ENCODE results near the gene TMEM119.
"Not testable (repeated sequence)": the region's sequence is repeated elsewhere in the genome, so short reads cannot be mapped to it uniquely, and the experiment has no call there.

The TMEM119 gene

DNA sequence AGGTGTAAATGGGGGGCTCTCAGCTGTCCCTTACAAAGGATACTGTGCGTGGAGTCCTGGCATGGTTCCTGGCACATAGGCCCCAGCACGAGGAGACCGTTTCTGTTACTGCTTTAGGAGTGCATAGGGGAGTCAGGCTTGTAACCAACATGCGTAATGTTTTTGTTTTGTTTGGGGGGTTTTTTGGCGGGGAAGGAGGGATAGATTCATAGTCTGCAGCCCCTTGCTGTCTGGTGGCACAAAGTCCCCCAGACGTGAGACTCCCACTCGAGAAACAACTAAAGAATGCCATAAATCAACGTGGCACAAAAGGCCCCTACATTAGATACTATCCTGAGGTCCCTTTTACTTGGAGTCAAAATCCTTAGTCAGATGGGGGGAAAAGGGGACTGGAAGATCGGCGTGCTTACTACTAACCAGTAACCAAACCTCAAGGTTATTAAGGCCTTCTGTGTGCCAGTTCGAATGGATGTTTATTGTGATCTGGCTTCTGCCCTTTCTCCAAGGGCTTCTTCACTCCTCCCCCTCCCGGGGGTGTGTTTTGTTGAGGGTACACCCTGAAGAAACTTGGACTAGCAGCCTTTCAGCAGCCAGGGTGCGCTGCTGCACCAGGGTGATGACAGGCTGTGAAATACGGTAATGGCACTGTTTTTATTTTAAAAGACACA is 34.6 kb downstream of the TMEM119 start:
- peak; percentile 35 to 68 for DNase-seq

GRCh38 chr12:108562348-108563135 is 35.3 kb downstream of the TMEM119 start, which contains the start of gene ISCU:
ISCU (plus strand) TSS chr12:108562596; CDS start chr12:108562623, 27 bp downstream.
- DNase-seq: peak; percentile 95 to 99

GRCh38 chr12:108561852-108562347 is 36.0 kb downstream of the TMEM119 start:
- no peak for DNase-seq

DNA sequence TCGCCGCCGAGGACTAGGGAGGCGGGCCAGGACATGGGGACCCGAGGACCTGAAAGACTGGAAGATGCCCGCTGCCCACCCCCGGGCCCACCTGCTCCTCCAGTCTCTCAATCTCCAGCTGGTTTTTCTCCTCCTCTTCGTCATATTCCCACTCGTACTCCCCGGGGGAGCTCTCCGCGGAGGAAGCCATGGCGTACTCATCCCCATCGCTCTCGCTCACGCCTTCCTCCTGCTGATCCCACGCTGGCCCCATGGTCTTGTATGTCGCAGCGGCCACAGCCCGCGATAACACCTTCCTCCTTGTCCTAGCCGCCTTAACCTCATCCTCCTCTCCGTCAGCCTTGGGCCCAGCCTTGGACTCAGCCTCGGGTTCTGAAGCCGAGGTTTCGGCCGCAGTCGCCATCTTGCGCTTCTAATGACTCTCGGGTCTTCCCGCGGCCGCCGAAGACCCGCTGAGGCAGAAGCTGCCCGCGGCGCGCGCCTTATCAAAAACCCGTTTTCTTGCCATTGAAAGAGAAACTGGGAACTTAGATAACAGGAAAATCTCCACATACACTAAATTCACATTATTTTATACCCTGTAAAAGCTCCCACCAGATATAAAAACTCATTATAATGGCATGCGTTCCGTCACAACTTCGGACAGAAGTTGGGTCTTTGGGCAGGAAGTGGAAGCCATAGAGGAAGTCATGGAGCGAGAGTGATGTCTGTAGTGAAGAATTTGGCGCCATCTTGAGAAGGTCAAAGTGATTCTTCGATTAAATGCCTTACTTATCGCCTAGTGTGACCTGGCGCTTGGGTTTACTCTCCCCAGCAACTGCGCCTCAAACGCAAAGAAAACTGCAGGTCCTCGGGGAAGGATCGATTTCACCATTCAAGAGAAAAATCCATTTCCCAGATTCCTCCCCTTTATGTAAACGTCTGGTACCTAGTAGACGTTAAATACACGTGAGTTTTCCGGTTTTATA is 36.8 kb downstream of the TMEM119 start, which contains the start of gene SART3:
Gene SART3 (minus strand): TSS at position 422 of the 968 bp plus-strand sequence. CDS start 19 bp downstream, at position 403.
- peak; percentile 89 to 93 for DNase-seq

DNA sequence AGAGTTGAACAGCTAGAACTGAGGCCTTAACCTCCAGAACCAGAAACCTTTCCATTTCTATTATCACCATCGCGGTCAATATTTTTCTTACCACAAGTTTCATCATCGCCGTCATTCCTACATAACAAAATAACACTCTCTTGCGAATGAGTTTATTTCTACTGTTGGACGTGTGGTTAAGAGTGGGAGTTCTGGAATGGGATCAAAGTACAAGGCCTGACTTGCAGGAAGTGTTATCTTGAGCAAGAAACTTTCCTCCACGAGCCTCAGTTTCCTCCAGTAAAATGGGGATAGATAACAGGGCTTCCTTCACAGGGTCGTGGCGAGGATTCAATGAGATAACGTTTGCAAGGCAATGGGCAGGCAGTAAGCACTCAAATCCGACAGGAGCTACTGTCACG is 37.6 kb downstream of the TMEM119 start:
- DNase-seq: no peak

GRCh38 chr12:108559748-108560147 is 38.1 kb downstream of the TMEM119 start:
- DNase-seq: no peak

- no peak for DNase-seq
These were observed 38.8 kb downstream of the TMEM119 start for GRCh38 chr12:108559007-108559655.

- DNase-seq: not testable (repeated sequence)
These were observed 42.5 kb downstream of the TMEM119 start for GRCh38 chr12:108555383-108555782.

GRCh38 chr12:108553799-108554198 is 44.1 kb downstream of the TMEM119 start:
- no peak for DNase-seq

DNA sequence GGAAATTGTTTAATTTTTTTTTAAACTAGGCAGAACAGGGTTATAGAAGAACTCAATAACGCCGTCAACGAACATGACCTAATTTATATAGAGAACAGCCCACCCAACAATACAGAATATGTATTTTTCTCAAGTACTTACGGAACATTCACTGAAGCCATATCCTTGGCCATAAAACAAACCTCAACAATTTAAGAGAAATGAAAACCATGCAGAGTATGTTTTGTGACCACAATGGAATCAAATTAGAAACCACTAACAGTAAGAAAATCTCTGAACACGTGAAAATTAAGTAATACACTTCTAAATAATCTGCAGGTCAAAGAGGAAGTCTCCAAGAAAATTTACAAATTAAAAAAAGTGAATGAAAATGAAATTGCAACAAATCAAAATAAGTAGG is 46.3 kb downstream of the TMEM119 start:
- no peak for DNase-seq

DNA sequence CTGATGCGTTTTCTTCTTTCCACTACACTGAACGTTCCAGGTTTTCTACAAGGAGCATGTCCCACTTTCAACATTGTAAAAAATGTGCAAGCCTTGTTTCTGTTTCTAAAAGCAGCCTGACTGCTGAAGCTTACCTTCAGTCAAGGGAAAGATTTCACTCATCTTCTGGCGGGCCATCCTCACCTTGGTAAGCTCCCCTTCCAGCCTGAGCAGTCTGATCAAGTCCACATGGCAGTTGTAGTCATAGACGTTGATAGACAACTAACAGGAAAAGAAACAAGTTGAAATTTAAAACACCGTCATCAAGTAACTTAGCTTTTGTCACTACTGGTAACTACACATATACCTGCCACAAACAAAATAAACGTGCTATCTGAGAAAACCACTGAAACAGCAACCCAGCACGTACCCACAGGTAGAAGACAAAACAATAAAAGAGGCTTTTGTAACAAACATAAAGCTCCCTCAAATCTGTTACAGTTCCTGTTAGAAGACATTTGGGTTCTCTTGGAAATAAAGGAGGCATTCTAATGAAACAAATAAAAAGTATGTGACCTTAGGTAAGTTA is 48.8 kb downstream of the TMEM119 start:
- DNase-seq: no peak

- no peak for DNase-seq
These were observed 50.2 kb downstream of the TMEM119 start for GRCh38 chr12:108547686-108548085.

DNA sequence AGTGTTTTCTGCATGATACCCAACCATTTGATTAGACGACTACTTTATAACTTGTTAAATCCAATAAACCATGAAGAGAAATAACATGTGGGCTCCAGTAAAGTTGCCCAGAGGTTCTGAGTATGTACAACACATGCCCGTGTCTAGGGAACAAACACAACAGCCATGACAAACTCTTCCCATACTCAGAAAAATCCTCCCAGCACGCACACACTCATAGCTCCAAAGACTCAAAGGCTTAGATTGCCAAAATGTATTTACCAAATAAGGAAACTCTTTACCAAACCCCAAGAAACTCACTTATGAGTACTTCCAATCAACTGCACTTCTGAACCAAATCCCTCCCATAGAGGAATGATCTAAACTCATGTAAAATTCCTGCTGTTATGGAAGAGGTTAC is 54.2 kb downstream of the TMEM119 start:
- DNase-seq: no peak

DNA sequence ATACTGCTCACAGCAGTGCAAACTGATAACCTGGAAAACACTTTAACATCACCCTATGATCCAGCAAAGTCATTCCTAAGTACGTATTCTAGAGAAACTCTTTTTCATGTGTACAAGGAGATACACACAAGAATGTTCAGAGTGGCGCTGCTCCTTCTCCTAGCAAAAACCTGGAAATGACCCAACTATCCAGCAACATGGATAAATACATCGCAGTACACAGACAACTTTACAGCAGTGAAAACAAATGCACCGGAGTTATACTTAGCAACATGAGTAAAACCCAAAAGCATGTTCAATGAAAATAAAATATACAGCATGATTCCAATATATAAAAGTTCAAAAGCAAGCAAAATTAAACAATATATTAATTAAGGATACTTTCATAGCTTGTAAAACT is 55.6 kb downstream of the TMEM119 start:
- DNase-seq: no peak
